PC-9 (cell line): ENCODE data around the gene IL17REL.

Experiments used
- CTCF ChIP-seq: fragments of 200-600 bp; sonication (generic); conservative IDR thresholded peaks from 2 replicates; pipeline ENCODE4 v1.6.1; 2017; ENCODE audit warnings: mixed run types, antibody characterized with exemption, mild to moderate bottlenecking, moderate library complexity
- EZH2 ChIP-seq: fragments of 200-600 bp; sonication (generic); IDR thresholded peaks from 2 replicates; pipeline ENCODE4 v1.8.0; 2017; ENCODE audit warnings: antibody characterized with exemption, low read depth

- no peak for TF ChIP-seq CTCF
- TF ChIP-seq EZH2, result no peak
These were observed 58.2 kb downstream of the IL17REL start for GRCh38 chr22:49954354-49954753.
